GM11168 (cell line): ENCODE results near the gene RFX5.
"Not testable (repeated sequence)": the region's sequence is repeated elsewhere in the genome, so short reads cannot be mapped to it uniquely, and the experiment has no call there.

Experiments
- in situ Hi-C: fragments of 300-500 bp; cut with MboI; formaldehyde crosslinking; loops from one replicate; pipeline ENCODE4 v1.12.0; 2022; ENCODE audit warnings: low sequenced_read_pairs; ENCODE audit not compliant: unreplicated experiment

Gene RFX5

GRCh38 chr1:151362308-151363155 is 15.5 kb upstream of the RFX5 start:
- in situ Hi-C loops = no loop called here

GRCh38 chr1:151361883-151362282 is 14.8 kb upstream of the RFX5 start:
- in situ Hi-C loops = no loop called here

- in situ Hi-C loops = no loop called here
These were observed 9.6 kb upstream of the RFX5 start for GRCh38 chr1:151356696-151357095.

GRCh38 chr1:151352021-151352718 is 5.1 kb upstream of the RFX5 start:
- in situ Hi-C loops = no loop called here

GRCh38 chr1:151350323-151350722 is 3.3 kb upstream of the RFX5 start:
- in situ Hi-C loops = not testable (repeated sequence)

GRCh38 chr1:151347523-151348246 is 633 bp upstream of the RFX5 start:
- in situ Hi-C loops = no loop called here

GRCh38 chr1:151346082-151346768 is 827 bp downstream of the RFX5 start:
- in situ Hi-C loops = no loop called here

- in situ Hi-C loops = no loop called here
These were observed 2.8 kb downstream of the RFX5 start for GRCh38 chr1:151344291-151344690.

- in situ Hi-C loops = no loop called here
These were observed 3.5 kb downstream of the RFX5 start for GRCh38 chr1:151343587-151343986.

GRCh38 chr1:151342569-151342968 is 4.5 kb downstream of the RFX5 start:
- in situ Hi-C loops = no loop called here

- in situ Hi-C loops = no loop called here
These were observed 5.0 kb downstream of the RFX5 start for GRCh38 chr1:151342021-151342420.

- in situ Hi-C loops = no loop called here
These were observed 5.9 kb downstream of the RFX5 start for GRCh38 chr1:151340870-151341754.

- in situ Hi-C loops = no loop called here
These were observed 10.5 kb downstream of the RFX5 start for GRCh38 chr1:151336556-151336955.

- in situ Hi-C loops = no loop called here
These were observed 12.2 kb downstream of the RFX5 start for GRCh38 chr1:151334822-151335221.

GRCh38 chr1:151327903-151328674 is 19.0 kb downstream of the RFX5 start:
- in situ Hi-C loops = no loop called here

GRCh38 chr1:151327223-151327902 is 19.7 kb downstream of the RFX5 start, which contains the start of gene PI4KB:
Gene PI4KB (minus strand): TSS chr1:151327416. CDS start chr1:151316481, 10,935 bp downstream.
- in situ Hi-C loops = no loop called here

GRCh38 chr1:151326619-151327222 is 20.3 kb downstream of the RFX5 start:
- in situ Hi-C loops = no loop called here
